Superior temporal gyrus (tissue), 1 donor: ENCODE data around the gene MRM3.
A peak's percentile ranks its signal among the peaks of the same experiment; 100 is the strongest.
"Not testable (repeated sequence)": the region's sequence is repeated elsewhere in the genome, so short reads cannot be mapped to it uniquely, and the experiment has no call there.

Source experiments
- DNase-seq: peaks from one replicate; pipeline ENCODE4 v3.0.0-alpha.2; 2016; ENCODE audit errors: extremely low spot score

MRM3 gene

GRCh38 chr17:755319-755961 lies 26.7 kb upstream of the MRM3 start:
- not testable (repeated sequence) for DNase-seq

GRCh38 chr17:756010-756567 lies 26.1 kb upstream of the MRM3 start:
- DNase-seq: not testable (repeated sequence)

GRCh38 chr17:759964-760363 lies 22.2 kb upstream of the MRM3 start:
- no peak for DNase-seq

- DNase-seq: no peak
Measured at GRCh38 chr17:760371-760770, 21.8 kb upstream of the MRM3 start.

- DNase-seq: no peak
Measured at GRCh38 chr17:767076-767475, 15.1 kb upstream of the MRM3 start.

- no peak for DNase-seq
Measured at GRCh38 chr17:773016-773415, 9.1 kb upstream of the MRM3 start.

GRCh38 chr17:773467-774312 lies 8.5 kb upstream of the MRM3 start:
- no peak for DNase-seq

- no peak for DNase-seq
Measured at GRCh38 chr17:774313-774584, 7.9 kb upstream of the MRM3 start.

- no peak for DNase-seq
Measured at GRCh38 chr17:778096-778495, 4.1 kb upstream of the MRM3 start.

- DNase-seq: no peak
Measured at GRCh38 chr17:784143-784542, 2.0 kb downstream of the MRM3 start.

GRCh38 chr17:785901-786300 lies 3.7 kb downstream of the MRM3 start:
- DNase-seq: not testable (repeated sequence)

GRCh38 chr17:787641-788221 lies 5.6 kb downstream of the MRM3 start:
- no peak for DNase-seq

GRCh38 chr17:788551-788950 lies 6.4 kb downstream of the MRM3 start:
- DNase-seq: no peak

- no peak for DNase-seq
Measured at GRCh38 chr17:789160-789840, 7.1 kb downstream of the MRM3 start.

- DNase-seq: not testable (repeated sequence)
Measured at GRCh38 chr17:789931-790873, 8.0 kb downstream of the MRM3 start.

- not testable (repeated sequence) for DNase-seq
Measured at GRCh38 chr17:790874-791247, 8.7 kb downstream of the MRM3 start.

- no peak for DNase-seq
Measured at GRCh38 chr17:791829-792228, 9.7 kb downstream of the MRM3 start.

GRCh38 chr17:792277-792676 lies 10.1 kb downstream of the MRM3 start:
- no peak for DNase-seq

GRCh38 chr17:794876-795275 lies 12.7 kb downstream of the MRM3 start:
- DNase-seq: peak; percentile 95

- no peak for DNase-seq
Measured at GRCh38 chr17:795276-795675, 13.1 kb downstream of the MRM3 start.

- no peak for DNase-seq
Measured at GRCh38 chr17:795721-796120, 13.6 kb downstream of the MRM3 start.
